Globus pallidus (tissue), 1 donor: ENCODE results near the gene RHOT1.
"Not testable (repeated sequence)": the region's sequence is repeated elsewhere in the genome, so short reads cannot be mapped to it uniquely, and the experiment has no call there.

Experiments
- DNase-seq: peaks from one replicate; pipeline ENCODE4 v3.0.0-alpha.2; 2015; ENCODE audit warnings: low spot score

Gene RHOT1

DNA sequence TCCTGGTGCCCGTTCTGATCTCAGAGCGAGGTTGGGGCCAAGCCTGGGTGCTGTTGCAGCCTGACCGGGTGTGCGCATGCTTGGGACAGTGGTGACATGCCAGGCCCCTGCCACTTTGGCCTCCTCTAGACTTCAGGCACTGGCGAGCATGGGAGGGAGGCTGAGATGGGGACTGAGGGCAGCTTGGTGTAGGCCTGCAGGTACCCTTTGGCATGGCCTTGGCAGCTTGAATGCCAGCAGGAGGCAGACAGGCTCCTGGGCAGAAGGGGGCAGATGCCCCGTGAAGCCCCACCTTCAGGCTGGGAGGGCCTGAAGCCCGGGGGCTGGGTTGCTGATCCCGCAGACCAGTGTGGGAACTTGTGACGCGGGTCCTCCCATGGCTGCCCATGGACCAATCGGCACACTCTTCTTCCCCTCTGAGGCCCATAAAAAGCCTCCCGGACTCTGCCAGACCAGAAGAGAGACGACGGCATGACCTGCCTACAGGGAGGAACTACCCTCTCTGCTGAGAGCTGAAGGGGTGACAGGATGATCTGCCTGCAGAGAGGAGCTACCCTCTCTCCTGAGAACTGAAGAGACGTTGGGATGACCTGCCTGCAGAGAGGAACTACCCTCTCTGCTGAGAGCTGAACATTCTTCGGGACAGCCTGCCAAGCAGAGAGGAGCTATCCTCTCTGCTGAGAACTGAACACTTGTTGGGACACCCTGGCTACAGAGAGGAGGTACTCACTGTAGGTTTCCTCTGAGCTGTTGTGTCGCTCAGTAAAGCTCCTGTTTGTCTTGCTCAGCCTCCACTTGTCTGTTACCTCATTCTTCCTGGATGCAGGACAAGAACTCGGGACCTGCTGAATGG, 17.5 kb downstream of the RHOT1 start:
- DNase-seq: no peak

DNA sequence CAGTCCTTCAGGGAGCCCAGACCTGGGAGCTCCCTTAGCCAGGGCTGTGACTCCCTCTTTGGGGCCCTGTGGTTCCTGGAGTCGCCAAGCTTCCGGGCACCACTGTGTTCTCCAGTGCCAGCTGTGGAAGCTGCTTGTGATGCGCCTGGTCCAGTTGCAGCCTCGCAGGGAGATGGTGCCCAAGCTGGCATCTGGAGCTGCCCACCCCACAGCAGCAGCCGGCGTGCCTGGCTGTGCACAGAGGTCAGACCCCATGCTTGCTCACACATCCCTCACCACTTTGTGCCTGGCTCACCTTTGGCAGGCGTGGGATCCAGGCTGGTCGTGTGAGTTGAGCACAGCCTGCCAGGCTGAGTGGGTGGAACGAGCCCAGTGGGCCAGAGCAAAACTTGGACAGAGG, 18.2 kb downstream of the RHOT1 start:
- no peak for DNase-seq

DNA sequence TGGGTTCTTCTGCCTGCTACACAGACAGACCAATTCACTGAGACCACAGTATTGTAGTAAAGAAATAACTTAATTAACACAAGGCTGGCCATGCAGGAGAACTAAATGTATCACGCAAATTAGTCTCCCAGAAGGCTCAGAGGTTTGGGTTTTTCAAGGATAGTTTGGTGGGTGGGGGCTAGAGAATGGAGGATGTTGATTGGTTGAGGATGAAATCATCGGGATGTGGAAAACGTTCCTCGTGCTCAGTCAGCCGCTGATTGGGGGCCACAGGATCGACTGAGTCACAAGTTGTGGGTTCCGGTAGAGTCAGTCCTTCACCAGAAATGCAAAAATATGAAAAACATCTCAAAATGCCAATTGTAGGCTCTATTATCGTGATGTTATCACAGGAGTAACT, 18.7 kb downstream of the RHOT1 start:
- no peak for DNase-seq

DNA sequence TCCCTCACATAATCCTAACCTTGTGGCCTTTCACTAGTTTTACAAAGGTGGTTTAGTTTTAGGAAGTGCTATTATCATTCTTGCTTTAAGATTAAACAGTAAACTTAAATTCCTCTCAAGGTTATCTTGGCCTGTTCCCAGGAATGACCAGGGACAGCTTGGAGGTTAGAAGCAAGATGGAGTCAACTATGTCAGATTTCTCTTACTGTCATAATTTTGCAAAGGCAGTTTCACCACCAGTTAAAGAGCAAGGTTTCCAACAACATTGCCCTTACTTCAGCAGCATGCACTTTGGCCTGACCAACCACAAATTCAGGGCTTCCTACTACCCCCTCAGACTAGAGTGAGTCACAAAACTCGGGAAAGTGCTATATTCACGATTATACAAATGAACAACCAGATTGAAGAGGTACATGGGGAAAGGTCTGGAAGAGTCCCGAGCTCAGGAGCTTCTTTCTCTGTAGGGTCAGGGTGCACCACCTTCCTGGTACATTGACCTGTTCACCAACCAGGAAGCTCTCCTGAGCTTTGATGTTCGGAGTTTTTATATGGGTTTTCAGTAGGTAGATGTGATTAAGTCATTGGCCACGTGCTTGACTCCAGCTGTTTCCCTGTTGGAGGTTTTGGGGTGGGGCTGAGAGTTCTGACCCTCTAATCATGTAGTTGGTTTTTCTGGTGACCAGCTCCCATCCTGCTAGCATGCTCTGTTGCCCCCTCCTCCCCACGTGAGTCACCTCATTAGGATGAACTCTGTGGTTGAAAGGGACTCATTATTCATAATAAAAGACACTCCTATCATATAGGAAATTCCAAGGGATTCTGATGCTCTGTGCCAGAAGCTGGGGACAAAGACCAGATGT, 19.4 kb downstream of the RHOT1 start:
- DNase-seq: no peak

DNA sequence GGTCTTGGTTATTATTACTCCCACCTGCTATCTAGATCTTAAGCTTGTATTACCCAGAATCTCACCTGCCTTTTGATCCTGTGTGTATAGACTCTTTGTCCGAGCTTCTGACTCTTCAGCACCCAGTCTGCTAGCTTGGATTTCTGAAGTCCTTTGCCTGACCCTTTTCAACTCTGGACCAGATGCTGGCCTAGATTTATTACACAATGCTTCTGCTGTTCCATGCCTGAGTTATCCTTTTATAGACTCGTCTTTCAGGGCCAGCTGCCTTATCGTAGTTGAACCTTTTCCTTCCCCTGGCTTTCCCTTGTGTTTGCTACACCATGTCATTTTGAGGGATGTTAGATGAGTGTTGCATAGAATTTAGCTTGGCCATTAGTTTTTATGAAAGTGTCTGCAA, 32.6 kb downstream of the RHOT1 start:
- DNase-seq: peak; percentile 18

DNA sequence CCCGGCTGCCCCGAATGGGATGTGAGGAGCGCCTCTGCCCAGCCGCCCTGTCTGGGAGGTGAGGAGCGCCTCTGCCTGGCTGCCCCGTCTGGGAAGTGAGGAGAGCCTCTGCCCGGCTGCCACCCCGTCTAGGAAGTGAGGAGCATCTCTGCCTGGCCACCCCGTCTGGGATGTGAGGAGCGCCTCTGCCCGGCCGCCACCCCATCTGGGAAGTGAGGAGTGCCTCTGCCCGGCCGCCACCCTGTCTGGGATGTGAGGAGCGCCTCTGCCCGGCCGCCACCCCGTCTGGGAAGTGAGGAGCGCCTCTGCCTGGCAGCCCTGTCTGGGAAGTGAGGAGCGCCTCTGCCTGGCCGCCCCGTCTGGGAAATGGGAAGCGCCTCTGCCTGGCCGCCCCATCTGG, 36.4 kb downstream of the RHOT1 start:
- not testable (repeated sequence) for DNase-seq

DNA sequence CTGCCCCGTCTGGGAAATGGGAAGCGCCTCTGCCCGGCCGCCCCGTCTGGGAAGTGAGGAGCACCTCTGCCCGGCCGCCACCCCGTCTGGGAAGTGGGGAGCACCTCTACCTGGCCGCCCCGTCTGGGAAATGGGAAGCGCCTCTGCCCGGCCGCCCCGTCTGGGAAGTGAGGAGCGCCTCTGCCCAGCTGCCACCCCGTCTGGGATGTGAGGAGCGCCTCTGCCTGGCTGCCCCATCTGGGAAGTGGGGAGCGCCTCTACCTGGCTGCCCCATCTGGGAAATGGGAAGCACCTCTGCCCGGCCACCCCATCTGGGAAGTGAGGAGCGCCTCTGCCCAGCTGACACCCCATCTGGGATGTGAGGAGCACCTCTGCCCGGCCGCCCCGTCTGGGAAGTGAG, 36.8 kb downstream of the RHOT1 start:
- DNase-seq: not testable (repeated sequence)

DNA sequence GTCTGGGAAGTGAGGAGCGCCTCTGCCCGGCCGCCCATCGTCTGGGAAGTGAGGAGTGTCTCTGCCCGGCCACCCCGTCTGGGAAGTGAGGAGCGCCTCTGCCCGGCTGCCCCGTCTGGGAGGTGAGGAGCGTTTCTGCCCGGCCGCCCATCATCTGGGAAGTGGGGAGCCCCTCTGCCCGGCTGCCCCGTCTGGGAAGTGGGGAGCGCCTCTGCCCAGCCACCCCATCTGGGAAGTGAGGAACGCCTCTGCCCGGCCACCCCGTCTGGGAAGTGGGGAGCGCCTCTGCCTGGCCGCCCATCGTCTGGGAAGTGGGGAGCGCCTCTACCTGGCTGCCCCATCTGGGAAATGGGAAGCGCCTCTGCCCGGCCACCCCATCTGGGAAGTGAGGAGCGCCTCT, 37.2 kb downstream of the RHOT1 start:
- not testable (repeated sequence) for DNase-seq

DNA sequence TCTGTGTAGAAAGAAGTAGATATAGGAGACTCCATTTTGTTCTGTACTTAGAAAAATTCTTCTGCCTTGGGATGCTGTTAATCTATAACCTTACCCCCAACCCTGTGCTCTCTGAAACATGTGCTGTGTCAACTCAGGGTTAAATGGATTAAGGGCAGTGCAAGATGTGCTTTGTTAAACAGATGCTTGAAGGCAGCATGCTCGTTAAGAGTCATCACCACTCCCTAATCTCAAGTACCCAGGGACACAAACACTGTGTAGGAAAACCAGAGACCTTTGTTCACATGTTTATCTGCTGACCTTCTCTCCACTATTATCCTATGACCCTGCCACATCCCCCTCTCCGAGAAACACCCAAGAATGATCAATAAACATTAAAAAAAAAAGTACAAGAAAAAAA, 38.0 kb downstream of the RHOT1 start:
- not testable (repeated sequence) for DNase-seq

DNA sequence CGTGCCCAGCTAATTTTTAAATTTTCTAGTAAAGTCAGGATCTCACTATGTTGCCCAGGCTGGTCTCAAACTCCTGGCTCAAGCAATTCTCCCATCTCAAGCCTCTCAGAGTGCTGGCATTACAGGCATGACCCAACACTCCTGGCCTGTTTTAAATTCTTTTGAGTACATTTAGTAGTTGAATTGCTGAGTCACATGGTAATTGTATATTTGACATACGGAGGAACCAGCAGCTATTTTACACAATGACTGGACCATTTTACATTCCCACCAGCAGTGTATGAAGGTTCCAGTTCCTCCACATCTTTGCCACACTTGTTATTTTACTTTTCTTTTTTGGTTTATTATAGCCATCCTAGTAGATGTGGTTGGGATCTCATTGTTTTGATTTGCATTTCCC, 43.6 kb downstream of the RHOT1 start:
- DNase-seq: no peak

DNA sequence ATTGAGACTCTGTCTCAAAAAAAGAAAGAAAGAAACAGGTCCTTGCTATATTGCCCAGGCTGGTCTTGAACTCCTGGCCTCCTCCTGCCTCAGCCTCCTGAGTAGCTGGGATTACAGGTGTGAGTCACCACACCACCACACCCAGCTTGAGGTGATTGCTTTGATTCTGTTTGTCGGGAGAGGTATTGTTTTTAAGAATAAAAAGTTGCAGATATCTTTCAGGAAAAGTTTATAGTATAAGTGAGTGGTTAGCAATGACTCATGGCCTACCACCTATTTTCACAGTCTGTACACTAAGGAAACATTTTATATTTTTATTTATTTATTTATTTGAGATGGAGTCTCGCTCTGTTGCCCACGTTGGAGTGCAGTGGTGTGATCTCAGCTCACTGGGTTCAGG, 45.0 kb downstream of the RHOT1 start:
- no peak for DNase-seq

DNA sequence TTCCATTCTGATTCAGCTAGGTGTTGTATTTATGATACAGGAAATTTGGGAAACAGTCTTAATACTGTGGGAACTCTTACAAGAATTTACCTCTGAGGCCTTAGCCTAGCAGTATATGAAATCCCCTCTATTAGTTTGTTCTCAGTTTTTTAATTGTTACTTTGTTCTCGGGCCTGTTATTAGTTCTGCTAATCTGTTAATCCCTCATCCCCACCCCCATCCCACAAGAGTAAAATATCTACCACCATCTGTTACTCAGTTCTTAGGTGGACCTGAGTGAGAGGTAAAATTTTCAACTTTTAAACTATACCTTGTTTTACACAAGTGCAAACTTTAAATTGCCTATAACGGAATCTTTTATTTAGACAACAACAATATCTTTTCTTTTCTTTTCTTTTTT, 47.0 kb downstream of the RHOT1 start:
- no peak for DNase-seq

DNA sequence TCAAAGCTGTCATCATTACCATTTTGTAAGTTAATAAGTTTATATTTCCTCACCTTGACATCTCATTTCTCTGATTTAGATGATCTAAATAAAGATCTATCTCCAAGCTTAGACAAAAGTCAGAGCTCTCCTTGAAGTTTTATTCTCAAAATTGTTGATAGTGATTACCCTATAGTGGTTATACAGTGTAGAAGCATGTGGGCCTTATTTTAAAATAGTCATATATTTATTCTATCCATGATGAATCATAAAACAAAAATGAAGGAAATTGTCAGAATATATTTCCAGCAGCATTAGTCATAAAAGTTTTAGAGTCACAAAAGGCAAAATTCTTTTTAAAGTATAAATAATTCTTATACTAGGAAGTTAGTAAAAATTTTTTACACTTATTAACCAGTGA, 49.0 kb downstream of the RHOT1 start:
- no peak for DNase-seq

DNA sequence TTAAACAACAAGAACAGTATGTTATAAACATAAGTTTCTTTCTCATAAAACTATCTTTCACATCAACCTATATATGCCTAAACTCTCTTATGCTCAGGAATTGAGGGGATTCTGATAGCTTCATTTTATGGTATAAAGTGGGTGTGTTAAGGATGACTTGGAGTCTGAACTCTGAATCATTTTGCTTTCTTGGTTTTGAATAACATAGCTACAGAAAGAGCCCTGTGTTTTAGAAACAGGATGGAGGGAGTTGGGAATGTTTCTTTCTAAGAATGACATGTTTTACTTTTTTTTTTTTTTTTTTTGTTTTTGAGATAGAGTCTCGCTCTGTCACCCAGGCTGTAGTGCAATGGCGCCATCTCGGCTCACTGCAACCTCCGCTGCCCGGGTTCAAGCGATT, 50.1 kb downstream of the RHOT1 start:
- no peak for DNase-seq

DNA sequence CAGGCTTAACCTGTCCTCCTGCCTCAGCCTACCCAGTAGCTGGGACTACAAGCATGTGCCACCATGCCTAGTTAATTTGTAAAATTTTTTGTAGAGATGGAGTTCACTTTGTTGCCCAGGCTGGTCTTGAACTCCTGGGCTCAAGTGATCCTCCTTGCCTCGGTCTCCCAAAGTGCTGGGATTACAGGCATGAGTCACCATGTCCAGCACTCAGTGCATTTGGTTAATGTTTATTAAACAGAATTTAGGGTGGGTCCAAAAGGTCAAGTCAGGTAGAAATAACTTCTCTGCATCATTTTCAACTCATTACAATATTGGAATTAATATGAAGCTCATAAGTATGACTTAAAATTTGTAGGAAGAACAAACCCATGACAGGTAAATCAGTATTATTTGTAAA, 55.7 kb downstream of the RHOT1 start:
- DNase-seq: no peak

DNA sequence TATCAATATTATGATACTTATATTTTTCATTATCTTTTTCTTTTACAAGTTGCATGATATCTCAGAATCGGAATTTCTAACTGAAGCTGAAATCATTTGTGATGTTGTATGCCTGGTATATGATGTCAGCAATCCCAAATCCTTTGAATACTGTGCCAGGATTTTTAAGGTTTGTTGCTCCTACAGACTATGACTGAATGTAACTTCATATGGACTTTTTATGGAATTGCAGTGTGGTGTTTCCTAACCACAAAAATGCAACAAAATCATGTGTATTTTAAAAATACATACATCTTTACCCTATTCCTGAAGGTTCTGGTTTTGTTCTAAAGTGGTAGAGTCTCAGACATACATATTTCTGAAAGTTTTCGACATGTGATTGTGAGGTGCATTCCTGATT, 64.6 kb downstream of the RHOT1 start:
- DNase-seq: no peak

DNA sequence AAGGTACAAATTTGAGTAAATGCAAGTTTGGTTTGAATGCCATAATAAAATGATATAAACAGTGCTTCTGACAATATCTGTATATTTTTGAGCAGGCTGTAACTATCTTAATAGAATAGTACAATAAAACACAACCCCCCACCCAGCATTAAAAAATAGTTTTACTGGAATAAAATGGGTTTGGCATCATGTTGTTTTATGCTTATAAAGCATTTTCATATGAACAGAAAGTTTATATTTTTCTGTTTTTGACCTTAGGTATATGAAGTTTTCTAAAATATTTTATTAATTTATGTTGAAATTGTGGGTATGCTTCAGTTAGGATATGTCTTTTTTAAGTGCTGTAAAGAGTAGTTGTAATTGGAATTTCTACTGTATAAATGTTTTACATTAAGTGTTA, 66.1 kb downstream of the RHOT1 start:
- DNase-seq: no peak

DNA sequence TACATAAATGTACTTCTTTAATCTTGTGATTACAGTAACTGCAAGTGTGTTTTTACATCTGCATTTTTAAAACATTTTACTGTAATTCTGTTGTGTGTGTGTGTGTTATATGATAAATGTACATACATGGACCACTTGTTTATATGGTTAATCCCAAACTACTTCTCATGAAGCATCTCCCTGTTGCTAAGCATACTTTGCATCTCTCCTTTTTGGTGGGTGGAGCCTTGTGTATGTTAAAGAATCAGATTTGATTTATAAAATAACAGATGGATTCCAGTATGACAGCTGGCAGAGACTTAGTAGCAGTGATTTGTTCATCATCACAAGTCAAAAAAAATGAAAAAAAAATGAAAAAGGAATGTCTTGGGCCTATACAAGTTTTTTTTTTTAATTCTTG, 67.3 kb downstream of the RHOT1 start:
- DNase-seq: no peak

DNA sequence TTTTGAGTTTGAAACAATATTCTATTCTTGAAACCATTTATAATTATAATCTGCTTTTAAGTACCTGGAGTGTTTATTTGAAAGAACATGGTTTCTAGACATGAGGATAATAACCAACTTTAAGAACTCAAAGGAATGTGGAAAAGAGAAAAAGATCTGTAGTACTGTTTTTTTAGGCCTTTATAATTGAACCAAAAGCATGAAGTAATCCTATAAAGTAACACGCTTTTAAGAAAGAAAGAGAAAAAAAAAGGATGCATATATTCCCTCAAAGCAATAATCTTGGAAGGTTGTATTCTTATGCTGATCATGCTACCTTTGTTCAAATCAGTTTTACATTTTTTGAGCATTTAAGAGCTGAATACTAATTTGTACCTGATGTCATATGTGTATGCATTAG, 69.4 kb downstream of the RHOT1 start:
- no peak for DNase-seq

DNA sequence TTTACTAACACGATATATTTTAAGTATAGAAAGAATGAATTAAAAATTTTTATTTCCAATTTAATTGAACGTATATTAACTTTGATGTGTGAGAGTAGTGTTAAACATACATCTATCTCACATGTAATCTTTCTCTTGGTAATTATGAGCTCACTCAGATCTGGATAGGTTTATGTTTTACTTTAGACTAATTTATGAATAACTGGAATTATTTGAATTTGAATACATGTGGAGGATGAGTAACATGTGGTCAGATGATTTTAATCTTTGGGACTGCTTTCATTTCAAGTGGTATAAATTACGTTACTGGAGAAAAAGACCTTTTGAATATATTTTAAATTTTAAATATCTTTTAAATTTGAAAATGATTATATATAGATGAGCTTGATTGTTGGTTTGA, 73.4 kb downstream of the RHOT1 start:
- DNase-seq: no peak

DNA sequence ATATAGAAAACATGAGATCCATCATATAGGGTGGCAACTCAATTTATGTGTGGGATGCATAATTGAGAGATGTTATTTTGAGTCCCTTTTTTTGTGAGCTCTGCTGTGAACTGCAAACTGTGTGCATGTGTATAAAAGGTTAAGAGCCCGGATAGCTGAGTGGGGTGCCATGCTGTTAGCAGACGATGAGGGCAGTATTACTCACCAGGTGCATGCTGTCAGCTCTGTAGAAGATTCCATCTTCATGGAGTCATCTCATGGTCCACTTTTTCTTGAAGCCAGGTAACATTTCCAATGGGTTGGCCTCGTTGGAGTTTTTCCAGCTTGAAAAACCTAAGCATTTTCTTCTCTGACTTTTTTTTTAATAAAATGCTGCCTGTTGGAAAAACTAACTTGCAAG, 80.3 kb downstream of the RHOT1 start:
- no peak for DNase-seq

DNA sequence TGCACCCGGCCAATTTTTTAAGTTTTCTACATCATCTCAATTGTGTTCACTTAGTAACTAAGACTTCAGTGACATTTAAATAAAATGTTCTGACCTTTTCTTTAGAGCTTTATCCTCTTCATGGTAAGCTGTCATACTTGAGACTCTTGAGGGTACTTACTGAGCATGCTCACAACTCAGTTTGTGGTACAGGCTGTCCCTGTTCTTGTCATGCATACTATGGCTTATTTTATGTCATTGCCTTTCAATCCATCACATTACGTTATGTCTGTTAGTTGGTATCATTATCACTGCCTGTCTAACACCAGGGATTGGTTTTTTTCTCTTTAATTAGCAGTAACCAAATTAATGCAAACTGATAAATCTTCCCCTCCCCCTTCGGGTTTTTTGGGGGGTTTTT, 81.4 kb downstream of the RHOT1 start:
- no peak for DNase-seq

DNA sequence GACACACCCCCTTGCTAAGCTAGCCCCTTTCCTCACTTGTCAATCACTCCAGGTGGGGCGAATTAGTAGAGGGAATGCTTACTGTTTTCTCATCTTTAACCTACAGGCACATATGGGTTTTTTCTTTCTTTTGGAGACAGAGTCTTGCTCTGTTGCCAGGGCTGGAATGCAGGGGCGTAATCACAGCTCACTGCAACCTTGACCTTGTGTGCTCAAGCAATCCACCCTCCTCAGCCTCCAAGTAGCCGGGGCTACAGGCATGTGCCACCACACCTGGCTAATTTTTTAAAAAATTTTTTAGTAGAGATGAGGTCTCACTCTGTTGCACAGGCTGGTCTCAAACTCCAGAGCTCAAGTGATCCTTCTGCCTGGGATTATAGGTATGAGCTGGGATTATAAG, 84.6 kb downstream of the RHOT1 start:
- DNase-seq: no peak
